ENCODE results near the gene TAB2.
"Not testable (repeated sequence)": the region's sequence is repeated elsewhere in the genome, so short reads cannot be mapped to it uniquely, and the experiment has no call there.

The TAB2 gene

GRCh38 chr6:149342525-149342924, 25.0 kb downstream of the TAB2 start:
- no peak for TF ChIP-seq CTCF (IDR thresholded peaks at IDR 0.05; ENCODE audit: extremely low read depth, missing control alignments)
- peak; percentile 13 for DNase-seq (ENCODE audit: low spot score)

- no peak for TF ChIP-seq CTCF (IDR thresholded peaks at IDR 0.05; ENCODE audit: extremely low read depth, missing control alignments)
- no peak for DNase-seq (ENCODE audit: low spot score)
Measured at GRCh38 chr6:149343501-149343900, 26.0 kb downstream of the TAB2 start.

- DNase-seq (ENCODE audit: low spot score) = no peak
- no peak for TF ChIP-seq CTCF (IDR thresholded peaks at IDR 0.05; ENCODE audit: extremely low read depth, missing control alignments)
Measured at GRCh38 chr6:149346078-149346477, 28.6 kb downstream of the TAB2 start.

GRCh38 chr6:149347067-149347466, 29.6 kb downstream of the TAB2 start:
- DNase-seq (ENCODE audit: low spot score) = no peak
- TF ChIP-seq CTCF (IDR thresholded peaks at IDR 0.05; ENCODE audit: extremely low read depth, missing control alignments) = no peak

GRCh38 chr6:149349279-149349678, 31.8 kb downstream of the TAB2 start:
- not testable (repeated sequence) for DNase-seq (ENCODE audit: low spot score)

GRCh38 chr6:149354009-149354408, 36.5 kb downstream of the TAB2 start:
- DNase-seq (ENCODE audit: low spot score) = no peak

GRCh38 chr6:149356081-149356750, 38.7 kb downstream of the TAB2 start:
- TF ChIP-seq CTCF (IDR thresholded peaks at IDR 0.05; ENCODE audit: extremely low read depth, missing control alignments) = no peak
- DNase-seq (ENCODE audit: low spot score) = no peak

More at GRCh38 chr6:149354009-149354408, 36.5 kb downstream of the TAB2 start:
- TF ChIP-seq CTCF (IDR thresholded peaks at IDR 0.05; ENCODE audit: extremely low read depth, missing control alignments) = no peak

Measured in GM20000 (cell line).